HG03095 (cell line): Measurements from ENCODE around the gene SH3TC1.

ENCODE experiments used
- ATAC-seq: cut with Tn5 transposase; IDR thresholded peaks from one replicate; pipeline ENCODE4 v1.9.1; 2021; ENCODE audit warnings: moderate library complexity; ENCODE audit not compliant: unreplicated experiment

Gene SH3TC1

DNA sequence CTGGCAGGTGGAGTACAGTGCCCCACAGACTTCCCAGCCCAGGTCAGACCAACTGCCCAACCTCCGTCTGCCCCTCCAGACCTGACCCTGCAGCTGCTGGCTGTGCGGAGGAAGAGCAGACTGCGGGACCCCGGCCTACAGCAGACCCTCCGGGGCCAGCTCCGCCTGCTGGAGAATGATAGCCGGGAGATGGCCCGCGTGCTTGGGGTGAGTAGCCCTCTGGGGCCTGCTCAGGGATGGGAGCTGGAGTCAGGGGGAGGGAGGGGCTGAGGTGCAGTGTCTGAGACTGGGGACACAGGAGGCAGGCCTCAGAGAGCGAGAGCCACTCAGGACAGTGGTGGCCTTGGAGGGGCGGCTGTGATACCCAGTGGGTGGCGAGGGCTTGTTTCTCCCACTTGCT is 13.5 kb downstream of the SH3TC1 start:
- ATAC-seq: no peak

- ATAC-seq: no peak
Measured at GRCh38 chr4:8213121-8213520, 14.0 kb downstream of the SH3TC1 start.

- ATAC-seq: no peak
Measured at GRCh38 chr4:8214136-8214535, 15.0 kb downstream of the SH3TC1 start.

DNA sequence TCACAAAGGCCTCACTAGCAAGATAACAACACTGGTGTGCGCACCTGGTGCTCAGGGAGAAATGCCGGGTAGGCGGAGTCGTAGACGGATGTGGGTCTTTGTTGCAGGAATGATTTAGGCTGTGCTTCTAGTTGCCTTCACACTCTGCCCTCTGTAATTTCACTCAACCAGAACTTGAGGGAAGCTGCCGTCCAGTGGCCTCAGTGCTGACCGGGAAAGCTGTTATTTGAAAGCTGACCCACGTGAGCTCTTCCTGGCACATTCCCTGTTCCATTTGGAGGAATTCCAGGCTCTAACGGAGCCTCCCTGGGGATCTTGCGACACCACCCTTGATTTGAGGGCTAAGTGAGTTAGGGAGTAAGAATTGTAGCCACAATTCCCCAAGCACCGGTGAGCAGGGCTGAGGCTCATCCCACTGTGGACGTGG is 15.9 kb downstream of the SH3TC1 start:
- ATAC-seq: no peak

GRCh38 chr4:8215641-8216442 is 16.8 kb downstream of the SH3TC1 start:
- no peak for ATAC-seq

DNA sequence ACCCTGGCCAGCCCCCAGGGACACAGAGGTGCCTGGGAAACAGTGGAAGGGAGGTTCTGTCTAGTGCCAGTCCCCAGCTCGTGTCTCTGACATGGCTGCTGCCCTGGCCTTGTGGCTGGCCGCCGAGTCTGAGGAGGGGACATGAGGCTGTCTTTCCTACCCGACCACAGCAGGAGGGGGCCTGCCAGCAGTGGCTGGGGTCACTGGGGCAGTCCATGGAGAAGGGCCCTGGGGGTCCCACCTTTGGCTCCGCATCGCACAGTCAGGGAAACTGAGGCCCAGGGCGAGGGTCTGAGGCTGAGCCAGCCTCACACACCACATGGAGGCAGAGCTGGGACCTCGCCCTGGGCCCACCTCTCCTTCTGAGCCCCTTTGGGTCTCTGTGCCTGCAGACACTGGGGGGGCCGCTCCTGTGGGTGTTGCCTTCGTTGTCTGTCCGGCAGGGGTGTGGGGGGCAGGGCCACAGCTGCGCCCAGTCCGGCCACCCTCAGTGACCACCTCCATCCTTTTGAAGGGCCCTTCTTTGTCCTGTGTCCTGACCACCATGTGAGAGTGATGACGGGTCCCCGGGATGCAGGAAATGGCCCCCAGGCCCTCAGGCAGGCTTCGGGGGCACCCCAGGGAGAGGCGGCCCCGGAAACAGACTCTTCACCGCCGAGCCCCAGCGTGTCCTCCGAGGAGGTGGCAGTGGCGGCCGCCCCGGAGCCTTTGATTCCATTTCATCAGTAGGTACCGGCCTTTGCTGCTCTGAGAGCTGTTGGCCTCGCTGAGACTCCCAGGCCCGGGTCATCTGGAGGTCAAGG is 17.6 kb downstream of the SH3TC1 start:
- ATAC-seq: no peak

DNA sequence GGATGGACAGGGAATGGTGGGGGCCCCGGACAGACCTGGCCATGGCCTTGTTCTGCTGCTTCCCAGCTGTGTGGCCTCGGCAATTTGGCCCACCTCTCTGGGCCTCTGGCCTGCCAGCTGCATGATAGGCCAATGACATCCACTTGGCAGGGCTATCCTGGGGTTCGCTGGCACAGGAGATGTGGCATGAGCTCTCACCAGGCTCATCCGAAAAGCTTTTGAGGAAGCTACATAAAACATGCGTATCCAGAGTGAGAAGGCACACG is 18.1 kb downstream of the SH3TC1 start:
- no peak for ATAC-seq

- ATAC-seq: no peak
Measured at GRCh38 chr4:8217871-8218270, 18.8 kb downstream of the SH3TC1 start.

DNA sequence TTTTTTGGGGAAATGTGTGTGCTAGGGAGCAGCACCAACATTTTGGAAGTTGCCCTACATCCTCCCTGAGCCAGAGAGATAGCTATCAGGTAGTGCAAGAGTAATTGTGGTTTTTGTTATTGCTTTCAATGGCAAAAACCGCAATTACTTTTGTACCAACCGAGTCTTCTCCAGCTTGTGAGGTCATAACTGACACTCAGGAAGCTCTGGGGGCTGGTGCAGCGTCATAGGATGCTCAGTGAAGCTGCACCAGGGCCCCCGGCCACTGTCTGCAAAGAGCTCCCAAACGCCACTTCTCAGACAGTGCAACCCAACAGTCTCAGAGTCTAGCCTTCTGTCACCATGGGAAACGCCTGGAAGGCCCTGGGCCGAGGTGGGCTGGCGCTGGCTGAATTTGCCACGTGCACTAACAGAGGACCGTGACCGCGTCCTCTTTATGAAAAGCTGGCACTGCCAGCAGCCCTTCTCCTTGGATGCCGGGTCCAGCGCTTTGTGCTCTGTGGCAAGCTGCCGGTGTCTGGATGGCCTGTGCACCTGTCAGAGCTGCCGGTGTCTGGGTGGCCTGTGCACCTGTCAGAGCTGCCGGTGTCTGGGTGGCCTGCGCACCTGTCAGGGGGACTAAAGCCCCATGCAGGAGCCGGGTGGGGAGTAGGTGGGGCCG is 19.4 kb downstream of the SH3TC1 start:
- ATAC-seq: no peak

DNA sequence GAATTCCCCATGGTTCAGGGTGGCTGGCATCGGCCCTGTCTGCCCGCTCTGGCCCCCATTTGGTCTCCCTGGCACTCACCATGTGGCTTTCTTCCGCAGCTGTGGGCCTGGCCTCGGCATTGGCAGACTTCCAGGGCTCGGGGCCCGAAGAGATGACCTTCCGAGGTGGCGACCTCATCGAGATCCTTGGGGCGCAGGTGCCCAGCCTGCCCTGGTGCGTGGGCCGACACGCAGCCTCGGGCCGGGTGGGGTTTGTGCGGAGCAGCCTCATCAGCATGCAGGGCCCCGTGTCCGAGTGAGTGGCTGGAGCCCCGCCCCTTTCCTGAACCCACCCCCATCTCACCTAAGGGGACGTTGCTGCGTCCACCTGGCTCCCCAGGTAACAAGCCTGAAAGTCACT is 20.1 kb downstream of the SH3TC1 start:
- no peak for ATAC-seq

DNA sequence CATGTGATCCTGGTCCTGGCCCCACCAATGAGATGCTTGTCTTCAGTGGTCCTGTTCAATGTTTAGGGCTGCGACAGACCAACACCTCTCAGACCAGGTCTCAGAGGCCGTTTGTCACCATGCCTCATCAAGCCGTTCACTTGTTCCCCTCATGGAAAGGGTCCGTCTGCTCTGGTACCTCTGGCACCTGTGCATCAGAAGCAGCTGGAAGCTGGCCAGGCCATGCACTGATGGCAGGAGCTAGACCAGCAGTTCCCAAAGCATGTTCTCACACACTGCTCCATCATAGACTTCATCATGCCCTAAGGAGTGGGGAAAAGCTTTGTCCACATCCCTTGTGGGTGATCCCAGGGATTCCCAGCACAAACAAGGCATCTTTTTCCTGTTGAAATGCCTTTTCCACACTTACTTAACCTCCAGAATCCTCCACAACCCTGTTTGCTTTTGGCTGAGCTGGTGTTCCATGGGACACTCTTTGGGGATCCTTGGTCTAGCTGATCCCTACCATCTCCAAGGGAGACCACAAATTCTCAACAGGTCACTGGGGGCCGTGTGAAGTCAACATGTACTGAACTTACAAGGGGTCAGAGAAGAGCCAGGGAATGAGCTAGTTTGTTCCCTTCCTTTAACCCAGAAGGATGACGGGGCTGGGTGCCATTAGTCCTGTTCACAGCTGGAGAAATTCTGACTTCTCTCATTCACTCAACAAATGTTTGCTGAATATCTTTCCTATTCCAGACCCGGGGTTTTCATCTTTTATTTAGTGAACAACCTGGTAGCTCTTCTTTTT is 21.8 kb downstream of the SH3TC1 start:
- ATAC-seq: no peak

DNA sequence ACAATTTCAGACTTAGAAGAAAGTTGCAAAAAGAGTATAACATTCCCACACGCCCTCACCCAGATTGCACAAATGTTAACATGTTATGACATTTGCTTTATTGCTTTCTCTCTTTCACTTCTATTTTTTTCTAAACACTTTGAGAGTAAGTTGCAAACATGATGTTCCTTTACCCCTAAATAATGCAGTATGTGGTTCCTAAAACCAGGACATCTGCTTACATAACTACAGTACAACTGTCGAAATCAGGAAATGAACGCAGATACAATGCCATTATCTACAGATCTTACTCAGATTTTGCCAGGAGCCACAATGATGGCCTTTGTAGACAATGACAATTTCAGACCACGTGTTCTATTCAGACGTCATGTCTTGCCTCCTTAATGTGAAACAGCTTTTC is 22.4 kb downstream of the SH3TC1 start:
- ATAC-seq: no peak

DNA sequence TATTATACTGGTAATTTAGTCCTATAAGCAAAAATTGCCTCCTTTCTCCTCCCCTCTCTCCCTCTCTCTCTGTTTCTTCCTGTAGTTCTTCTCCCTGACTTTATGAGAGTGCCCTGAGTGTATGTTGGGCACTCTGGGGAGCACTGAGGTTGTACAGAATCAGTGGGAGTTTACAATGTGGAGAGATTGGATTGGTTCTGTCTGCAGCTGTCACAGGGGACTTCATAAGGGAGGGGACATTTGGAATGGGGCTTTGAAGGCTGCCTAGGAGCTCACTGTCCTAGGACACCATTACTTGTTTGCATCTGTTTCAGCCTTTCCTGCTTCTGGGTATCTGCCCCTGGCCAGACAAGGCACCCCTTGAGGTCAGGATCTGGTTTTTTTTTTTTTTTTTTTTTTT is 22.9 kb downstream of the SH3TC1 start:
- no peak for ATAC-seq

DNA sequence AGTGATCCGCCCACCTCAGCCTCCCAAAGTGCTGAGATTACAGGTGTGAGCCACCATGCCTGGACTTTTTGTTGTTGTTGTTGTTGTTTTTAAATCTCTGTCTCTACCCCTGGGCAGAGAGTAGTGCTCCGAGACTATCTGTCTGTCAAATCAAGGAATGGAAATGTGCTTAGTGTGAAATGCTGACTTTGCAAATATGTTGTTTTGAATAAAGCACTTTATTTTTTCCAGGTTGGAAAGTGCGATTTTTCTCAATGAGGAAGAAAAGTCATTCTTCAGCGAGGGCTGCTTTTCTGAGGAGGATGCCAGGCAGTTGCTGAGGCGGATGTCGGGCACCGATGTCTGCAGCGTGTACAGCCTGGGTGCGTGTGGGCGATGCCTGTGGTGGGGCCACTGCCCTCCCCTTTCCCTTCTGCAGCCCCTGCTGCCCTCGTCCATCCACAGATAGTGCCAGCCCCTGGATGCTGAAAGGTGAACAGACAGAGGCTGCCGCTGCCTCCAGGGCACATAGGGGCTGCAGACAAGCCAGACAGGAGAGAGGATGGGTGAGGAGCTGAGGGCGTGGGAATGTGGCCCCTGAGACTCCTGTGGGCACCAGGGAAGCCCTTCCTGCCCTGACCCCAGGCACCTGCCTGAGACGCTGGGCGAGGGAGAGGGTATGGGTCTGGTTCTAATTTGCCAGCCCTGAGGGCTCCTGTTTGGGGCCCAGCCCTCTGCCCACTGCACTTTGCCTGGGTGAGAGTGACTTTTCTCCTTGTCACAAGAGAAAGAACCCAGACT is 23.7 kb downstream of the SH3TC1 start:
- no peak for ATAC-seq

- ATAC-seq: no peak
Measured at GRCh38 chr4:8224267-8224974, 25.3 kb downstream of the SH3TC1 start.

DNA sequence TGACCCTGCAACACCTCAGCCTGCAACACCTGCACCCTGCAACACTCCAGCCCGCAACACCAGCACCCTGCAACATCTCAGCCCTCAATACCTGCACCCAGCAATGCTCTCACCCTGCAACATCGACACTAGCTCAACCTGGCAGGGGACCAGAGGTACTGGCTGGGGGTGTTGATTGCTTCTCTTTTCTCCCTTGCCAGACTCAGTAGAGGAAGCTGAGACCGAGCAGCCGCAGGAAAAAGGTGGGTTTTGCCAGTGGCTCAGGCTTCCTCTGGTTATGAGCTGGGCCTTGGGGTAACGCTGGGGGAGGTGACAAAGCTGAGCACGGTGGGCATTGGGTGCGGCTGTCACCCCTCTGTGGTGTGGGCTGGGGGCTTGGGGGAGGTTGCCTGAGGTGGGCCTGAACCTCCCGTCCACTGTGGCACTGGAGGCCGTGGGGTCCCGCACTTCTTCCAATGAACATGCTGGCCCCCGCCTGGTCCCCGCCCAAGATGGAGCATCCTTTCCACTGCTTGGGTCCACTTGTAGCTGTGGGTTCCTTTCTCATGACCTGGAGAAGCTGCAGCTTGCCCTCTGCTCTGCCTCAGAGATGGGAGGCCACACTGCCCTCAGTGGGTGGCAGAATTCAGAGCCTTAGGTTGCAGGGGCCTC is 26.0 kb downstream of the SH3TC1 start:
- ATAC-seq: no peak

DNA sequence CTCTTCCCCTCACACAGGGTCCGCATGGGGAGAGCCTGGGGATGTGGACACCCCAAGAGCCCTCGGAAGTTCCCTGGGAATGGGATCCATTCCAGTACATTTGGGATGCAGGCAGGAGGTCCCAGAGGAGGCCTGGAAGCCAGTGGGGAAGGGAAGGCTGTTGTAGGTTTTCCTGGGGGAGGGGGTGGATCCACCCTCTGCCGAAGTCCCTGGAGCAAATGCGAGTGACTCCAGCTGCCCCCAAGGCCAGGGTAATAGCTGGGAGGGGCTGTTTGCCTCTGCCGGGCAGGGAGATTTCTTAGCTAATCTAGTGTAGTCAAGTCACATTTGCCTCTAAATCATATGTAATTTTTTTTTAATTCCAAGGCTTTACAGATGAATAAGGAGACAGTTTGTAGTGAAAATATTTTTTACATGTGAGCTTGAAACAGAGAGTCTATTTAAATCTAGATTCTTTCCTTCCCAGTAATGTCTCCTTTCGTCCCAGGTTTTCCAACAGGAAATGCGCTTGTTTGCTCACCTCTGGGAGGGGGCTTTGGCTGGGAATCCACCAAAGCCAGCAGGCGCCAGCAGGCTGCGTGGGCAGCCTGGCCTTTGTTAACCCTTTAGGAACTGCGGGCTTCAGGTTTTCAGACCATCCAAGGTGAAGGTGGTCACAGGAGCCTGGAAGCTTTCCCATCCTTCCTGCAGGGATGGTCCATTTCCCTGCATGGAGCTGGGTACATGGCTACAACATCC is 26.8 kb downstream of the SH3TC1 start:
- no peak for ATAC-seq

DNA sequence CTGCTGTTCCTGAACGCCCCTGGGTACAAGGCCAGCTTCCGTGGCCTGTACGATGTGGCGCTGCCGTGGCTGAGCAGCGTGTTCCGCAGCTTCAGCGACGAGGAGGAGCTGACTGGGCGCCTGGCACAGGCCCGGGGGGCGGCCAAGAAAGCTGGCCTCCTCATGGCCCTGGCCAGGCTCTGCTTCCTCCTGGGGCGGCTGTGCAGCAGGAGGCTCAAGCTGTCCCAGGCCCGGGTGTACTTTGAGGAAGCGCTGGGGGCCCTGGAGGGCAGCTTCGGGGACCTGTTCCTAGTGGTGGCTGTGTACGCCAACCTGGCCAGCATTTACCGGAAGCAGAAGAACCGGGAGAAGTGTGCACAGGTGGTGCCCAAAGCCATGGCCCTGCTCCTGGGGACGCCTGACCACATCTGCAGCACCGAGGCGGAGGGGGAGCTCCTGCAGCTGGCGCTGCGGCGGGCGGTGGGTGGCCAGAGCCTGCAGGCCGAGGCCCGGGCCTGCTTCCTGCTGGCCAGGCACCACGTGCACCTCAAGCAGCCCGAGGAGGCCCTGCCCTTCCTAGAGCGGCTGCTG is 28.2 kb downstream of the SH3TC1 start:
- no peak for ATAC-seq
